ENCODE data around the gene ABHD4.

GRCh38 chr14:22557846-22558220 is 40.3 kb upstream of the ABHD4 start:
- no peak for TF ChIP-seq CTCF (IDR thresholded peaks at IDR 0.05; ENCODE audit: low read depth, low read length)
- TF ChIP-seq EZH2phosphoT487 (IDR thresholded peaks at IDR 0.05; ENCODE audit: low read depth) = no peak

Data from OCI-LY3 (cell line).